AG04449 (cell line): ENCODE measurements around the gene INTS15.

Source experiments
- CTCF ChIA-PET: fragments of 350-600 bp; formaldehyde crosslinking; extraction: SDS; loops from one replicate; lab custom pipeline; 2021; ENCODE audit warnings: antibody characterized with exemption; lab: Yijun Ruan, JAX
- POLR2A ChIA-PET: fragments of 400-600, 350-600 bp; formaldehyde crosslinking; extraction: SDS; loops from one replicate; lab custom pipeline; 2020; ENCODE audit warnings: antibody characterized with exemption, inconsistent platforms; lab: Yijun Ruan, JAX
- DNase-seq: peaks from one replicate; pipeline ENCODE4 v3.0.0-alpha.2; 2010; ENCODE audit warnings: low read depth, low spot score
- H3K4me3 ChIP-seq: 2 replicates; pipeline ENCODE4 v1.5.1; 2011; ENCODE audit warnings: low read depth, mild to moderate bottlenecking, control low read depth, low read length
- CTCF ChIP-seq: IDR thresholded peaks from one replicate; pipeline ENCODE4 v1.5.1; 2011; ENCODE audit warnings: mild to moderate bottlenecking, moderate library complexity, low read length, control low read depth, inconsistent platforms; ENCODE audit not compliant: insufficient read depth; ENCODE audit errors: missing control alignments

Gene INTS15

GRCh38 chr7:6562106-6562505, 27.7 kb upstream of the INTS15 start:
- CTCF ChIA-PET: interaction anchor here (0.8 to 1.7 kb wide), 4 partner anchors 13 to 46 kb away, joined by 3 to 9 read pairs (median 5); no protein-coding TSS in a partner anchor
- no peak for DNase-seq
- no peak overlapping the region for H3K4me3 ChIP-seq
- TF ChIP-seq CTCF: no peak
- POLR2A ChIA-PET: no interaction called here

DNA sequence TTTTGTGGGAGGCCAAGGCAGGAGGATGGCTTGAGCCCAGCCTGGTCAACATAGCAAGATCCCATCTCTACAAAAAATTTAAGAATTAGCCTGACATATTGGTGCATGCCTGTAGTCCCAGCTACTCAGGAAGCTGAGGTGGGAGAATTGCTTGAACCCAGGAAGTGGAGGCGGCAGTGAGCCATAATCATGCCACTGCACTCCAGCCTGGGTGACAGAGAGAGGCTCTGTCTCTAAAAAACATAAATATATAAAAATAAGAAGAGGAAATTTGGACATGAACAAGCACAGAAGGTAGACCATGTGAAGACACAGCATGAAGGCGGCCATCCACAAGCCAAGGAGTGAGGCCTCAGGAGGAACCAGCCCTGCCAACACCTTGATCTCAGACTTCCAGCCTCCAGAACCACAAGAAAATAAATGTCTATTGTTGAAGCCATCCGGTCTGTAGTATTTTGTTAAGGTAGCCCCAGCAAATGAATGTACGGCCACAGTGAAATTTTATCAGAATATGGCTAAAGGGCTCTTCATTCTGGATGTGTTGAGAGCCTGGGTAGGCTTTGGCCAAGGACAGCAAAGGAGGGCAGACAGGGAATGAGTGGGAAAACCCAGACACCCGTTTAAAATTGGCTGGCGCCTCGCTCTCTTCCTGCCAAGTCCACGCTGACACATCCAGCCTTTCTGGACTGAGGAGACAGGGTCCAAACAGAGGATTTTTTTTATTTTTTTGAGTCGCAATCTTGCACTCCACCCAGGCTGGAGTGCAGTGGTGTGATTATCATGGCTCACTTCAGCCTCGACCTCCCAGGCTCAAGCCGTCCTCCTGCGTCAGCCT, 25.7 kb upstream of the INTS15 start:
- CTCF ChIA-PET: no interaction called here
- no peak for TF ChIP-seq CTCF
- POLR2A ChIA-PET: no interaction called here
- H3K4me3 ChIP-seq: no peak overlapping the region
- no peak for DNase-seq

- ChIA-PET POLR2A (no interaction called here), CTCF (interaction anchor here (1.0 to 3.6 kb wide), 3 partner anchors 10 to 49 kb away, joined by 3 to 9 read pairs (median 3); no protein-coding TSS in a partner anchor)
- DNase-seq: no peak
- no peak overlapping the region for H3K4me3 ChIP-seq
- no peak for TF ChIP-seq CTCF
Observed at GRCh38 chr7:6565655-6566054, 24.2 kb upstream of the INTS15 start.

GRCh38 chr7:6567886-6568285, 21.9 kb upstream of the INTS15 start:
- ChIA-PET CTCF (interaction anchor here (1.5 to 3.6 kb wide), 2 partner anchors 8 to 52 kb away, joined by 3 to 9 read pairs; no protein-coding TSS in a partner anchor), POLR2A (interaction anchor here (0.6 kb wide), 1 partner anchor 12 kb away, joined by 3 read pairs; no protein-coding TSS in a partner anchor)
- TF ChIP-seq CTCF: no peak
- no peak overlapping the region for H3K4me3 ChIP-seq
- no peak for DNase-seq

DNA sequence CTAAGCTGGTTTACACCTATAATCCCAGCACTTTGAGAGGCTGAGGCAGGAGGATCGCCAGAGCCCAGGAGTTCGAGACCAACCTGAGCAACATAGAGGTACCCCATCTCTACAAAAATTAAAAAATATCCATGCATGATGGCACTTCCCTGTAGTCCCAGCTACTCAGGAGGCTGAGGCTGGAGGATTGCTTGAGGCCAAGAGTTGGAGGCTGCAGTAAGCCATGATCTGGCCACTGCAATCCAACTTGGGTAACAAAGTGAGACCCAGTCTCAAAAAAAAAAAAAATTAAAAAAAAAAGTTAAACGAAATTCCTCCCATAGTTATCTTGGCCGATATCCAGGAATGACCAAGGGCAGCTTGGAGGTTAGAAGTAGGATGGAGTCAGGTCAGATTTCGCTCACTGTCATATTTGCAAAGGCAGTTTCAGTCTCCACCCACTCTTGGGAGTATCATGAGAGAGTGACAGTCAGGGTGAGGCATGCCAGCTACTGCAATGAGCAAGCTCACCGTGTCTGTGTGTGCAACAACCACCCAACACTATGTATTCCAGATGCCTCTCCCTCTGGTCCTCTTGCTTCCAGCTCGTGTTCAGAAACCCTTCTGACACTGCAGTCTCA, 18.6 kb upstream of the INTS15 start:
- ChIA-PET POLR2A (no interaction called here), CTCF (interaction anchor here (0.9 to 1.7 kb wide), 2 partner anchors 12 to 53 kb away, joined by 4 to 6 read pairs; no protein-coding TSS in a partner anchor)
- H3K4me3 ChIP-seq: no peak overlapping the region
- DNase-seq: no peak
- no peak for TF ChIP-seq CTCF

DNA sequence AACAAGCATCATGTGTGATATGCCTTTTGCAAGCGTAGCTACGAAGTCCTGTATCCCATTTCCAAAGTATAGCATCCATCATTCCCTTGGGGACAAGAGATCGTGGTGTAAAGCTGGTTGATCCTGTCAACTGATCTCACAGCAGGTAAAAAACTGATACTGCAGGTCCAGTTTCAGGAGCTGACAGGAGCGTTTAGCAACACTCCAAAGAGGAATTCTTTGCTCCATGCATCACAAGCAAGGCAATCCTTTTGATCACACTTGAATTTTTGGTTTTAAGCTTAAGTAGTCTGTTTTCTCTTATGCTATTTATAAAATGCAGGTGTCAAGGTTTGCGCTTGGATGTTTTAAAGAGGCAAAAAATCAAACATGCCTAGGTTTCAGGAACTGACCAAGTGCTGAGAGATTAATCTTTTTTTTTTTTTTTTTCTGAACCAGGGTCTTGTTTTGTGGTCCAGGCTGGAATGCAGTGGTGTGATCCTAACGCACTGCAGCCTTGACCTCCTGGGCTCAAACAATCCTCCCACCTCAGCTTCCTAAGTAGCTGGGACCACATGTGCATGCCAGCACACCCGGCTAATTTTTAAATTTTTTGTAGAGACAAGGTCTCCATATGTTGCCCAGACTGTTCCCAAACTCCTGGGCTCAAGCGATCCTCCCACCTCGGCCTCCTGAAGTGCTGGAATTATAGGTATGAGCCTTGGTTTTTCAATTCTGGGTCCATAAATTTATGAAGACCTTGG, 14.4 kb upstream of the INTS15 start:
- no peak for DNase-seq
- no peak for TF ChIP-seq CTCF
- no peak overlapping the region for H3K4me3 ChIP-seq
- POLR2A ChIA-PET: interaction anchor here (4.1 kb wide), 1 partner anchor 15 kb away, joined by 21 read pairs; the partner anchor contains the start of gene INTS15
- CTCF ChIA-PET: interaction anchor here (2.0 to 6.3 kb wide), 4 partner anchors 9 to 59 kb away, joined by 9 to 63 read pairs (median 16); partner anchors contain the start of gene INTS15
